DND-41 (cell line): ENCODE results near the gene ANK3.

Source experiments
- EZH2 ChIP-seq: IDR thresholded peaks from 3 replicates; pipeline ENCODE4 v1.6.1; 2012; ENCODE audit warnings: borderline replicate concordance, low read depth, mild to moderate bottlenecking, moderate library complexity, low read length, inconsistent platforms; ENCODE audit not compliant: severe bottlenecking
- TF ChIP-seq, protein P1 (sequence below): IDR thresholded peaks from 2 replicates; pipeline ENCODE4 v1.5.1; 2012; ENCODE audit warnings: borderline replicate concordance, low read length, moderate library complexity, mild to moderate bottlenecking; ENCODE audit not compliant: poor library complexity, severe bottlenecking; ENCODE audit errors: extremely low read depth

DNA sequence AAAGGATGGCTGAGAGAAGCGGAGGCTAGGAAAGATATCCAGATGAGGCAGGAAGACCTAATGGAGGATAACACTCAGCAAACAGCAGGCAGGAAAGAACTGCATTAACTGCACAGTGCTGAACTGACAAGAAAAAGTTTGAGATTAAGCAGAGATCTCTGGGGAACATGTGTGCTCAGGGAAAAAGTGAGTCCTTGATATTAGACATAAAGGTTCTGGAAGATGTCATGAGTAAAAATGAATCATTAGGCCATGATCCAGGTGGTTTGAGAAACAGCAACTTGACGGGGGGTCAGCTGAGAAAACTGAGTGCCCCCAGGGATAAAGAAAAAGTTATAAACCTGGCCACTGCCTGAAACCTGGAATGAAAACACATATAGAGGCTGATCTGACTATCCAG, 27.3 kb upstream of the ANK3 start:
- TF ChIP-seq, protein P1, sequence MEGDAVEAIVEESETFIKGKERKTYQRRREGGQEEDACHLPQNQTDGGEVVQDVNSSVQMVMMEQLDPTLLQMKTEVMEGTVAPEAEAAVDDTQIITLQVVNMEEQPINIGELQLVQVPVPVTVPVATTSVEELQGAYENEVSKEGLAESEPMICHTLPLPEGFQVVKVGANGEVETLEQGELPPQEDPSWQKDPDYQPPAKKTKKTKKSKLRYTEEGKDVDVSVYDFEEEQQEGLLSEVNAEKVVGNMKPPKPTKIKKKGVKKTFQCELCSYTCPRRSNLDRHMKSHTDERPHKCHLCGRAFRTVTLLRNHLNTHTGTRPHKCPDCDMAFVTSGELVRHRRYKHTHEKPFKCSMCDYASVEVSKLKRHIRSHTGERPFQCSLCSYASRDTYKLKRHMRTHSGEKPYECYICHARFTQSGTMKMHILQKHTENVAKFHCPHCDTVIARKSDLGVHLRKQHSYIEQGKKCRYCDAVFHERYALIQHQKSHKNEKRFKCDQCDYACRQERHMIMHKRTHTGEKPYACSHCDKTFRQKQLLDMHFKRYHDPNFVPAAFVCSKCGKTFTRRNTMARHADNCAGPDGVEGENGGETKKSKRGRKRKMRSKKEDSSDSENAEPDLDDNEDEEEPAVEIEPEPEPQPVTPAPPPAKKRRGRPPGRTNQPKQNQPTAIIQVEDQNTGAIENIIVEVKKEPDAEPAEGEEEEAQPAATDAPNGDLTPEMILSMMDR: no peak
- no peak for TF ChIP-seq EZH2
